Mammary epithelial cell (primary cell): ENCODE data around the gene PARP1.

Source experiments
- EZH2 ChIP-seq: IDR thresholded peaks from 2 replicates; pipeline ENCODE4 v1.6.1; 2012; ENCODE audit warnings: low read length, inconsistent platforms, borderline replicate concordance
- TF ChIP-seq, protein P1 (sequence below), 2 donors: IDR thresholded peaks in 1 of 2; conservative IDR thresholded peaks in 1 of 2; 2 replicates each; pipeline ENCODE4 v1.5.1; 2011 to 2012; ENCODE audit warnings: inconsistent platforms in 2 of 2, low read length in 2 of 2, mild to moderate bottlenecking in 2 of 2, control low read depth in 1 of 2, low read depth in 1 of 2; ENCODE audit not compliant: insufficient read depth in 1 of 2; ENCODE audit errors: extremely low read depth in 1 of 2

DNA sequence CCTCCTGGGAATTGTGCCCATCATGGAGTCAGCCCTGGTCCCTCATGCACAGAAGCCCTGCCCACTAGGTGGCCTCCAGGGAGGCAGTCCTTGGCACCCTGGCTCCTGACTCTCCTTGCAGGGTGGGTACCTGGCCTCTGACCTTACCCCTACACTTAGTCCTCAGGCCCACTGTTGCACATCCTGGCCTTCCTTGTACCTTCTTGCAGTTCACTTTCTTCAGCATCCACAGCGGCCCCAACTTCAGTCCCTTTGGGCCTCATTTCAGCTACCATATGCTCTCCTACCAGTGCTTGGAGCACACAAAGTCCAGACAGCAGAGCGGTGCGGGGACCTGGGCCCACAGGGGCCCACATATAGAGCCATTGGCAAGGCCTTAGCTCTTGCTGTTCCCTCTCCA, 19.2 kb upstream of the PARP1 start:
- TF ChIP-seq, protein P1, sequence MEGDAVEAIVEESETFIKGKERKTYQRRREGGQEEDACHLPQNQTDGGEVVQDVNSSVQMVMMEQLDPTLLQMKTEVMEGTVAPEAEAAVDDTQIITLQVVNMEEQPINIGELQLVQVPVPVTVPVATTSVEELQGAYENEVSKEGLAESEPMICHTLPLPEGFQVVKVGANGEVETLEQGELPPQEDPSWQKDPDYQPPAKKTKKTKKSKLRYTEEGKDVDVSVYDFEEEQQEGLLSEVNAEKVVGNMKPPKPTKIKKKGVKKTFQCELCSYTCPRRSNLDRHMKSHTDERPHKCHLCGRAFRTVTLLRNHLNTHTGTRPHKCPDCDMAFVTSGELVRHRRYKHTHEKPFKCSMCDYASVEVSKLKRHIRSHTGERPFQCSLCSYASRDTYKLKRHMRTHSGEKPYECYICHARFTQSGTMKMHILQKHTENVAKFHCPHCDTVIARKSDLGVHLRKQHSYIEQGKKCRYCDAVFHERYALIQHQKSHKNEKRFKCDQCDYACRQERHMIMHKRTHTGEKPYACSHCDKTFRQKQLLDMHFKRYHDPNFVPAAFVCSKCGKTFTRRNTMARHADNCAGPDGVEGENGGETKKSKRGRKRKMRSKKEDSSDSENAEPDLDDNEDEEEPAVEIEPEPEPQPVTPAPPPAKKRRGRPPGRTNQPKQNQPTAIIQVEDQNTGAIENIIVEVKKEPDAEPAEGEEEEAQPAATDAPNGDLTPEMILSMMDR (conservative IDR thresholded peaks at IDR 0.05 in 1 of 2, IDR thresholded peaks at IDR 0.05 in 1 of 2; ENCODE audit: extremely low read depth in 1 of 2, insufficient read depth in 1 of 2, low read depth in 1 of 2, low read length in 2 of 2), result no peak
- TF ChIP-seq EZH2, result no peak
